ENCODE measurements around the gene CRIM1.

CRIM1 gene

DNA sequence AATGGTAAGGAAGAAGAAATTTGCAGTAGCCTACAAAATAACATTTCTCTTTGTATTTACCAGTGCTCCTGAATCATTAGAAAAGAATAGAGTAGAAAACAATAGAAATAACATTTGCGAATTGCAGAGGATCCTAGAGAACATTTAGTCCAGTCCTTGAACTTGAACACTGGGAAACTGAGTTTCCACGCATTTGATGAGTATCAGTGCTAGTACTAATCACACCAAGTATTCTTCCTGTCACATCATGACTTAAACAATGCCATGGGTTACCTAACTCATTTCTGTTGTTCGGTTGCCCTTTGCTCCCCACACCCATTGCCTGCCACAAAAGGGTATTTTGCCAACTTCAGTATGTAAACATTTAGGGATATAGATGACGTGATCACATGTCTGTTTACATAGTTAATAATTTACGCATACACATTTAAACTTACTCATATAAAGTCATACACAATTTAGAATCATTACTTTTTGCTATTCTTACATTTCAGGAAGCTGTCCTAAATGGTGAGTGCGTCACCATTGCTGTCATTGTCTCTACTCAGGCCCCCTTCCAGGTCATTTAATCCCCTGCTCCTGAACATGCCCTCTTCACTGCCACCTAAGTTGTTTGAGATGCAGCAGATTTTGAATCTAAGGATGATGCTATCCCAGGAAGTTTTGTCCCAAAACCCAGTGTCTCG is 42.3 kb downstream of the CRIM1 start:
- DNase-seq: no peak

- DNase-seq: no peak
These were observed 43.5 kb downstream of the CRIM1 start for GRCh38 chr2:36399050-36399449.

- DNase-seq: no peak
These were observed 48.2 kb downstream of the CRIM1 start for GRCh38 chr2:36403675-36404230.

DNA sequence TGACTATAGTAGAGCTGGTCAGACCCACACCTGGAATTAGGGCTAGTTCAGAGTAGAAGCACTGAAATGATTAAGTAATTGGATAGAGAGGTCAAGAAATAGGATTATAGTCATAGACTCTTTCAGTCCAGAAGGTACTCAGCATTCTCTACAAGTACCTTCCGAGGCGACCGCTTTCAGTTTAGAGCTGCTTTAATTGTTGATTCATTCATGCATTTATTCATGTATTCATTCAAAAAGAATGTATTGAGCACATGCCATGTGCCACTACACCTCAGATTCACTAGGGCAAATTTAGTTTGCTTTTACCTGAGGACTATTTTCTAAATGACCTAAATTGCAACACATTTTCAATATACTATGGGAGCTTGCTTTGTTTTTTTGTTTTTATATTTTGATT is 48.7 kb downstream of the CRIM1 start:
- no peak for DNase-seq

DNA sequence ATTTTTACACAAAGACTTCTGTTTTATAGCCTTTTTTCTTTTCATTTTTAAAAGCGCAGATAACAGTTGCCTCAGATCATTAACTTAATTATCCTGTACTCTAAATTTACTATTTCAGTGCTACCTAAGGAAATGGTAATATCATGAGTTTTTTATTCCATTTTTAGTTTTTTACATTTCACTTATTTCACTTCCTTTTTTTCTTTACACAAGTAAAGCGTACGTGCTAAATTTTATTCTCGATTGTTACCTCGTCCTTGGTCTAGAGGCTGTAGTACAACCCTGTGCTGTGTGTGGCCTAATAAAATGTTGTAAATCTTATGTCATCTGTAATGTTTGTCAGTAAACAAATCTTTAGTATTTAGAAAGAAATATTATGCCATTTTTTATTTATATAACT is 49.2 kb downstream of the CRIM1 start:
- no peak for DNase-seq

GRCh38 chr2:36405183-36405582 is 49.6 kb downstream of the CRIM1 start:
- no peak for DNase-seq

GRCh38 chr2:36406296-36406695 is 50.7 kb downstream of the CRIM1 start:
- DNase-seq: no peak

DNA sequence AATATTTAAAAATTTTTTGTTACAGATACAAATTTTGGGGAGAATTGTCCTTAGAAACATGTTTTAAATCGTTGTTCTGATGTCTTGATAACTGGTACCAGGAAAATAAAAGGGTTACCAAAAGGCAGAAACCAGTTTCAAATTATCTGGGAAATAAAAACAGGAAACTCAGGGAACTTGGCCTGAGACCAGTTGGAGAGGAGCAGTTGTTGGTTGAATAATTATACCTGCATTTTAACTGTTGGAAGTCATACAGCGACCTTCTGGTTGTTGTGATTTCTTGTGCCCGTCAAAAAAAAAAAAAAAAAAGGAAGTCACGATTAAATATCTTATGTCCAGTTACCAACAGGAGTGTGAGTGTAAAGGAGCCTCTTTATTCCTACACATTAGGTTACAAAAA is 51.8 kb downstream of the CRIM1 start:
- DNase-seq: no peak

- no peak for DNase-seq
These were observed 52.7 kb downstream of the CRIM1 start for GRCh38 chr2:36408198-36408703.

GRCh38 chr2:36409335-36409734 is 53.8 kb downstream of the CRIM1 start:
- DNase-seq: no peak

DNA sequence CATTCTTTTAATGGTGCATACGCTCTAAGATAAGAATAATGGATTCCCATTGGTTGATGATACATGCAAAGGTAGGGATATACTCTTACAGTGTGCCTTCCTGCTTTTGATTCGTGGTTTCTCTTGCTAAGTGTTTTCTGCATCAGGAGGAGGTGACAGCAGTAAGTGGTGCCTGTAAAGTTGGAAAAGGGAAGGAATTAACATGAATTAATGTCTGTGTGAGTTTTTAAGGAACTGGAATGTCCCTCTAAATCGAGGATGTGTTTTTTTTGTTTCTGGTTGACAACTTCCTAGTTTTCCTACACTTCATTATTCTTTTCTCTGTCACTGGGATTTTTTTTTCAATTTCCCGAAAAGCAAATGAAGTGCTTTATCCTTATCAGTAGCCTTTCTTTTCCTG is 54.4 kb downstream of the CRIM1 start:
- no peak for DNase-seq

GRCh38 chr2:36410681-36411080 is 55.1 kb downstream of the CRIM1 start:
- no peak for DNase-seq

DNA sequence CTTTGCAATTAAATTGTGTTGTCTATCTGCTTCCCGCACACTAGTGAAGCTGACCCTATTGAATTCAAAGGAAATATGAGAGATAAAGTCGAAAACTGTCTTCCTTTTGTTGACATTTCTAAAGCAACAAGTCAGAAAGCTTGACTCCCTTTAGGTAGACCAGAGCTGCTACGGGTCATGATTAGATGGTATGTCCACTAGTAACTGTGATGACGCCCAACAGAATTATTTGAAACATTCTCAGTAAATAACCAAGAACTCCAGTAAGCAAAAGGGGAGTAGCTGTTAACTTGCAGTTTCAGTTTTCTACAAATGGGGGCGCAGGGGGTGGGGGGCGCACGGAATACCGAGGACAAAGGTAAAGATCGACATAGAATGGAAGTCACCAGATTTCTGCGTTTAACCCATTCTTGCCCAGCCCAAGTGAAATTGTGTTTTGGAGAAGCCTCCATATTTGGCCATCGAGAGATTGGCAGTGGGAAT is 56.4 kb downstream of the CRIM1 start:
- no peak for DNase-seq

DNA sequence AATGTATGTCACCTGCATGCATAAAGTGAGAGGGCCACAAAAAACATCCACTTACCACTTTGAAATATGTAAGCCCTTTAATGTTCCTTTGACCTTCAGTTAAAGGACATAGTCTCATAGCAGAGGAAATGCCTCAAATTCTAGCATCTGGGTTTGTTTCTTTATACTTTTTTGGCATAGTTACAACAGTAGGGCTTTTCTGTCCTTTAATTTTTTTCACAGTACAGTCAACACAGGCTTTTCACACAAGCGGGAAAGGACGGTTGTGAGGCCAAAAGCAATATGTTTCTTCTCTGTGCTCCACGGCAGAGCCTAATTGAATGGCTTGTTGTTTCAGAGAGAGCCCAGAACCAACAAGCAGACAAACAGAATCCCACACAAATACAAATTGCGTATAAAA is 57.6 kb downstream of the CRIM1 start:
- no peak for DNase-seq

DNA sequence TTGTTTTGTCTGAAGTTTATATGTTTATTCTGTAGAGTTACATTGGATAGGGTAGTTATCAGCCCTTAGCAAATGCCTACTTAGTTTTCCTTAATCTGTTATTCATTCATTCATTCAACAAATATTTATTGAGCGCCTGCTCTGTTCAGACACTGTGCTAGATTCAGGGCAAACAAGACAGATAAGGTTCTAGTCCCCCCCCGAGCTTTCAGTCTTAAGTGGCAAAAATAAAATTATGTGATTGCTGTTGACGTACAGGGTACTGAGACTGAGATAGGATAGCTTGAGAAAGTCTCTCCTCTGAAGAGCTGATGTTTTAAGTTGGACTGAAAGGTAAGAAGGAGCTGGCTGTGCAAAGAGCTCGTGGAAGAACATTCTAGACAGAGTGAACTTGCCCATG is 58.7 kb downstream of the CRIM1 start:
- no peak for DNase-seq

GRCh38 chr2:36415381-36416022 is 59.9 kb downstream of the CRIM1 start:
- no peak for DNase-seq

DNA sequence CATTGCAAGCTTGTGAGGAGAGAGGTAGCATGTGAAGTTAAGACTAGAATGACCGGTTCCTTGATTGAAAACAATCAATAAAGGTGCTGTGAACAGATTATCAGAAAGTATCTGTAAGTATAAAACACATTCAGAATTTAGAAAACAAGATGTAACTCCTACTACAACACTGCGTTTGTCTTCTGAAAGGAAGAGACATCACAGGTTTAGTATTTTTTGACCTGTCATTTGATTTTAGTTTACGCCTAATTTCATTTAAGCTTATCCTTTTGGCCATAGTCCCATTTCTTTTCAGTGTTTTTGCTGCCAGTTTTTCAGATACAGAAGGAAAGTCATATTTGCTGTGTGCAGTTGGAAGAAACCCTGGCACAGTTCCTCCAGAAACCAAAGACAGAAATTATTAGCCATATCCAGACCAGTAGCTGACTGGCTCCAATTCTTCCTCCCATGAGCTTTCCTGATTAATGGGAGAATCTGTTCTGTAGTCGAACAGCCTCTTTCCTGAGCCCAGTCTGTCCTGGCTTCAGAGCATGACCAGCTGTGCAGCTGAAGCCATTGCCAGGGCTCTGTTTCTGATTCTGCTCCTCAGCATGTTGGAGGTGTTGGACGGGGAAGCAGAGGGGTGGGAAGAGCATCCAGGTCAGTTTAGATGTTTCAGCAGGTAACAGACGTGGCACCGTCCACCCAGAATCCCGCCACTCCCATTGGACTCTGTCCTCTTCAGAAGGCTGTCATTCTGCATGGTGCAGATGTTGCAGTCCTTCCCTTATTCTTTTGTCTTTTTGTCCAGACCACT is 61.0 kb downstream of the CRIM1 start:
- no peak for DNase-seq

DNA sequence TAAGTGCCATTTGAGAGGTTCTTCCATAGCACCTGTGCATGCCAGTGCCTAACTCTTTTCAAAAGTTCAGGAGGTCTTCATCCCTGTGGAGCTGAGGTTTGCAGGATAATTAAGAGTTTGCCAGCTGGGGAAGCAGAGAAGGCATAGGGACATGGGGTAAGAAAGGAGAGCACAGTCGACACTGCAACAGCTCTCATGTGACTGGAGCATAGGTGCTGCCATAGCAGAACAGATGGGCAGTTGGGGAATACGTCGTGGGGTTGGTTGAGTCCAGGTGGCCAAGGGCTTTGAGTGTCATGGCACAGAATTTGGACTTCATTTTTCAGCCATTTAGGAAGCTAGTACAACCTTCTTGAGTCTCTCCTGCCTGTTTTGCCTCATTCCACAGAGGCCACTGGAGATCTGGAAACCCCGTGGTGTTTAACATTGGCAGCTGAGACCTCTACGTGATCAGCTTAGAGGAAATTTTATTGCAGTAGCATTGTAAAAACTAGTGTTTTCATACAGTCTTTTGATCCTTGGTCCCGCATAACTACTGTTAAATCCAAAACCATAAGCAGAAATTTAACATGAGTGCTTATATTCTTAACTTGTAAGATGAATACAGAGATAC is 65.1 kb downstream of the CRIM1 start:
- DNase-seq: no peak

GRCh38 chr2:36421379-36421778 is 65.8 kb downstream of the CRIM1 start:
- no peak for DNase-seq

DNA sequence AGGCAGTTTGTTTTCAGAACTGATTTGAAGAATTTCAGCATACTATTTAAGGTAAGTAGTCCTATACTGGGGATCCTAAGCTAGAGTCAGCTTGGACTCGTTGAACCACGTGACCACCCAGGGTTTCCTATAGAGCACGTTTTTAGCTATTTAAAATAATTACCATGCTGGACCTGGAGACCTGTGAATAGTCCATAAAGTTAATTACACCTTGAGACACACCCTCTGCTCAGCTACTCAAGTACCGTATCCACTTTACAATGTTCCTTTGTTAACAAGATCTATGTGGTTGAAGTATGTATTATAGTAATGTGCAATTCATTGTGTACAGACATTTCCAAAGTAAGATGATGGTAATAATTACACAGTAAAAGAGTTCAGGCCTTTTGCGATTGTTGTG is 67.6 kb downstream of the CRIM1 start:
- no peak for DNase-seq

GRCh38 chr2:36423619-36424120 is 68.1 kb downstream of the CRIM1 start:
- no peak for DNase-seq

GRCh38 chr2:36425608-36426355 is 70.2 kb downstream of the CRIM1 start:
- DNase-seq: no peak
